Lower leg skin (tissue), 3 donors: Measurements from ENCODE around the gene AOC2.

Experiments
- POLR2A ChIP-seq, 2 donors: fragments of 450-650 bp; IDR thresholded peaks; one replicate each; pipeline ENCODE4 v1.6.1; 2016 to 2017; ENCODE audit warnings: antibody characterized with exemption in 2 of 2, mild to moderate bottlenecking in 1 of 2, moderate library complexity in 1 of 2
- TF ChIP-seq, protein P1 (sequence below), 3 donors: fragments of 450-650 bp; IDR thresholded peaks; one replicate each; pipeline ENCODE4 v1.5.1; 2016; ENCODE audit warnings: antibody characterized with exemption in 3 of 3, mild to moderate bottlenecking in 3 of 3, moderate library complexity in 2 of 3

DNA sequence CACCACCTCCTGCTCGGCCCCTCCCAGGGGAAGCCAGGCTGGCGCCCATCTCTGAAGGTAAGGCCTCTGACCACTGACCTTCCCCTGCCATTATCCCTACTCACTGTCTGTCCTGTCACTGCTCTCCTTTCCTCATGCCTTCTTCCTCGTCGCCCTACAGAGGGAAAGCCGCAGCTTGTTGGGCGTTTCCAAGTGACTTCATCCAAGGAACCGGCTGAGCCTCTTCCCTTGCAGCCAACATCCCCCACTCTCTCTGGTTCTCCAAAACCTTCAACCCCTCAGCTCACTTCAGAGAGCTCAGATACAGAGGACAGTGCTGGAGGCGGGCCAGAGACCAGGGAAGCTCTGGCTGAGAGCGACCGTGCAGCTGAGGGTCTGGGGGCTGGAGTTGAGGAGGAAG lies 48.9 kb upstream of the AOC2 start:
- TF ChIP-seq POLR2A (IDR thresholded peaks at IDR 0.05), result no peak
- TF ChIP-seq, protein P1, sequence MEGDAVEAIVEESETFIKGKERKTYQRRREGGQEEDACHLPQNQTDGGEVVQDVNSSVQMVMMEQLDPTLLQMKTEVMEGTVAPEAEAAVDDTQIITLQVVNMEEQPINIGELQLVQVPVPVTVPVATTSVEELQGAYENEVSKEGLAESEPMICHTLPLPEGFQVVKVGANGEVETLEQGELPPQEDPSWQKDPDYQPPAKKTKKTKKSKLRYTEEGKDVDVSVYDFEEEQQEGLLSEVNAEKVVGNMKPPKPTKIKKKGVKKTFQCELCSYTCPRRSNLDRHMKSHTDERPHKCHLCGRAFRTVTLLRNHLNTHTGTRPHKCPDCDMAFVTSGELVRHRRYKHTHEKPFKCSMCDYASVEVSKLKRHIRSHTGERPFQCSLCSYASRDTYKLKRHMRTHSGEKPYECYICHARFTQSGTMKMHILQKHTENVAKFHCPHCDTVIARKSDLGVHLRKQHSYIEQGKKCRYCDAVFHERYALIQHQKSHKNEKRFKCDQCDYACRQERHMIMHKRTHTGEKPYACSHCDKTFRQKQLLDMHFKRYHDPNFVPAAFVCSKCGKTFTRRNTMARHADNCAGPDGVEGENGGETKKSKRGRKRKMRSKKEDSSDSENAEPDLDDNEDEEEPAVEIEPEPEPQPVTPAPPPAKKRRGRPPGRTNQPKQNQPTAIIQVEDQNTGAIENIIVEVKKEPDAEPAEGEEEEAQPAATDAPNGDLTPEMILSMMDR (IDR thresholded peaks at IDR 0.05), result no peak
